Measurements from ENCODE around the gene SCN8A.

SCN8A gene

GRCh38 chr12:51675071-51675803, 84.2 kb downstream of the SCN8A start:
- no peak for DNase-seq

GRCh38 chr12:51676875-51677274, 85.8 kb downstream of the SCN8A start:
- no peak for DNase-seq

- DNase-seq = no peak
These were observed 86.4 kb downstream of the SCN8A start for GRCh38 chr12:51677284-51677968.

GRCh38 chr12:51678086-51678724, 87.2 kb downstream of the SCN8A start:
- no peak for DNase-seq

GRCh38 chr12:51682981-51683380, 91.9 kb downstream of the SCN8A start:
- no peak for DNase-seq

- DNase-seq = no peak
These were observed 92.8 kb downstream of the SCN8A start for GRCh38 chr12:51683763-51684357.

GRCh38 chr12:51686727-51687126, 95.7 kb downstream of the SCN8A start:
- DNase-seq = no peak

GRCh38 chr12:51687177-51687576, 96.1 kb downstream of the SCN8A start:
- no peak for DNase-seq

GRCh38 chr12:51687614-51688013, 96.6 kb downstream of the SCN8A start:
- DNase-seq = no peak

- no peak for DNase-seq
These were observed 99.0 kb downstream of the SCN8A start for GRCh38 chr12:51689983-51690382.

- DNase-seq = no peak
These were observed 101.0 kb downstream of the SCN8A start for GRCh38 chr12:51692016-51692415.

- no peak for DNase-seq
These were observed 102.5 kb downstream of the SCN8A start for GRCh38 chr12:51693569-51693968.

GRCh38 chr12:51694146-51694545, 103.1 kb downstream of the SCN8A start:
- no peak for DNase-seq

GRCh38 chr12:51695241-51696010, 104.4 kb downstream of the SCN8A start:
- no peak for DNase-seq

- no peak for DNase-seq
These were observed 108.2 kb downstream of the SCN8A start for GRCh38 chr12:51699219-51699618.

- no peak for DNase-seq
These were observed 109.9 kb downstream of the SCN8A start for GRCh38 chr12:51700887-51701286.

- DNase-seq = no peak
These were observed 111.6 kb downstream of the SCN8A start for GRCh38 chr12:51702587-51702986.

- DNase-seq = no peak
These were observed 114.4 kb downstream of the SCN8A start for GRCh38 chr12:51705450-51705849.

- DNase-seq = no peak
These were observed 115.2 kb downstream of the SCN8A start for GRCh38 chr12:51706206-51706605.

- DNase-seq = no peak
These were observed 123.6 kb downstream of the SCN8A start for GRCh38 chr12:51714666-51715065.

- DNase-seq = no peak
These were observed 126.4 kb downstream of the SCN8A start for GRCh38 chr12:51717326-51717925.

GRCh38 chr12:51721282-51721940, 130.4 kb downstream of the SCN8A start:
- DNase-seq = peak; percentile 12

All from effector CD4-positive, alpha-beta T cell (primary cell).